Upper lobe of left lung (tissue), 6 donors: ENCODE results near the gene ECHS1. TPM values are rescaled to one million over a fixed set of nuclear protein-coding genes. Genes with fewer than 3 reads are reported as not detected.

ENCODE experiments used
- ATAC-seq, 2 donors: fragments of 200-7000 bp; cut with Tn5 transposase; one replicate each; pipeline ENCODE4 v1.9.1; 2022; ENCODE audit warnings: mild to moderate bottlenecking in 2 of 2, moderate library complexity in 2 of 2; ENCODE audit not compliant: low FRiP score in 2 of 2
- DNase-seq, 2 donors: peaks; one replicate each; pipeline ENCODE4 v3.0.0-alpha.2; 2019 to 2020
- H3K27ac ChIP-seq, 4 donors: fragments of 200-600 bp; sonication (generic); one replicate each; pipeline ENCODE4 v1.5.1; 2016 to 2019
- H3K27me3 ChIP-seq, 4 donors: fragments of 200-600 bp; sonication (generic); one replicate each; pipeline ENCODE4 v1.5.1; 2017 to 2019
- H3K36me3 ChIP-seq, 4 donors: fragments of 200-600 bp; sonication (generic); one replicate each; pipeline ENCODE4 v1.5.1; 2016 to 2019
- H3K4me1 ChIP-seq, 4 donors: fragments of 200-600 bp; sonication (generic); one replicate each; pipeline ENCODE4 v1.5.1; 2018 to 2019
- H3K4me3 ChIP-seq, 4 donors: fragments of 200-600 bp; sonication (generic); one replicate each; pipeline ENCODE4 v1.5.1; 2017 to 2019; ENCODE audit warnings: mild to moderate bottlenecking in 2 of 4, moderate library complexity in 1 of 4
- H3K9me3 ChIP-seq, 4 donors: fragments of 200-600 bp; sonication (generic); one replicate each; pipeline ENCODE4 v1.5.1; 2018 to 2019
- EP300 ChIP-seq, 4 donors: sonication (generic); formaldehyde crosslinking; IDR thresholded peaks; one replicate each; pipeline ENCODE4 v1.5.1; 2017; ENCODE audit warnings: antibody characterized with exemption in 4 of 4, control low read depth in 2 of 4
- POLR2A ChIP-seq, 4 donors: fragments of 450-650 bp; IDR thresholded peaks; one replicate each; pipeline ENCODE4 v1.5.1; 2016 to 2017; ENCODE audit warnings: antibody characterized with exemption in 4 of 4, mild to moderate bottlenecking in 2 of 4
- POLR2AphosphoS5 ChIP-seq, 2 donors: sonication (generic); formaldehyde crosslinking; IDR thresholded peaks; one replicate each; pipeline ENCODE4 v1.5.1; 2017; ENCODE audit warnings: antibody characterized with exemption in 2 of 2
- WGBS, 2 donors: methylation state at CpG; one replicate each; pipeline ENCODE4 v1.1.5; 2017 to 2018; 5-methylcytosine and 5-hydroxymethylcytosine counted together
- total RNA-seq, 6 donors: library from RNA; depleted of rRNA in 4 of 6; stranded (reverse); fragments of >200 nt in 4 of 6; gene quantifications; one replicate each; pipeline versions ENCODE4 v1.1.0 to v1.2.1, GENCODE V29; 2016 to 2021
- TF ChIP-seq, protein P1 (sequence below), 6 experiments: fragments of 450-650 bp in 4 of 6; fragments of 200-600 bp in 2 of 6; sonication (generic) in 2 of 6; IDR thresholded peaks; one replicate each; pipeline ENCODE4 v1.5.1; 2016 to 2019; ENCODE audit warnings: antibody characterized with exemption in 6 of 6
- donor health status: DM: no; HTN: no; CAD: no; lungs with moderate emphysema.
- donor health status: DM: no; HTN: yes; CAD: no; lungs with severe emphysema.

Gene ECHS1
- total RNA-seq, 6 donors from 2014 or later, result 32.5 to 69.6 (median 53.2) TPM

DNA sequence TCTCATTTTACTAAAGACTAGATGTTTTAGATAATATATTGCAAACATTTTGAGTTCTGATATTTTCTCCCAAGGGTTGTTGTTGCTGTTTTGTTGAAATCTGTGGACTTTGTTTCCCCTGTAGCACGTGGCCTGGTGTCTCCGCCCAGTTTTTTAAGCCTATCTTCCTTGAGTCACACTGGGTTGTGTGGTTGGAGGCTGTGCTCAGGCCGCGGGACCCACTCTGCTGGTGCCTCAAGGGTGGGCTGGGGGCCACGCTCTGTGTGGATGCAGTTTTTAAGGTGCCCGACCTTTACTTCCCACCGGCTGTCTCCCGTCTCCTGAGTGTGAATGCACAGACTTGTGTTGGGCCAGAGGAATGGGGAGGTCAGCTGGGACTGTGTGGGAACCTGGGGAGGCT, 30.2 kb downstream of the ECHS1 start:
- Histone ChIP-seq H3K27ac (no peak overlapping the region), H3K4me3 (no peak overlapping the region), H3K4me1 (no peaks in the 10 kb centered on the region), H3K27me3 (peaks cover 0 to 11% (median 2%) of the 10 kb centered on the region in 4 donors), H3K36me3 (no peaks in the 10 kb centered on the region), H3K9me3 (no peaks in the 10 kb centered on the region)
- 69 to 70% methylated on average over 8 of the region's 8 CpGs for WGBS, 2 donors
- DNase-seq, result peak in 1 of 2 donors; percentile 36
- ATAC-seq, result no peak
- TF ChIP-seq POLR2A (IDR thresholded peaks at IDR 0.05), result no peak
- no peak for TF ChIP-seq POLR2AphosphoS5 (IDR thresholded peaks at IDR 0.05)
- TF ChIP-seq, protein P1, sequence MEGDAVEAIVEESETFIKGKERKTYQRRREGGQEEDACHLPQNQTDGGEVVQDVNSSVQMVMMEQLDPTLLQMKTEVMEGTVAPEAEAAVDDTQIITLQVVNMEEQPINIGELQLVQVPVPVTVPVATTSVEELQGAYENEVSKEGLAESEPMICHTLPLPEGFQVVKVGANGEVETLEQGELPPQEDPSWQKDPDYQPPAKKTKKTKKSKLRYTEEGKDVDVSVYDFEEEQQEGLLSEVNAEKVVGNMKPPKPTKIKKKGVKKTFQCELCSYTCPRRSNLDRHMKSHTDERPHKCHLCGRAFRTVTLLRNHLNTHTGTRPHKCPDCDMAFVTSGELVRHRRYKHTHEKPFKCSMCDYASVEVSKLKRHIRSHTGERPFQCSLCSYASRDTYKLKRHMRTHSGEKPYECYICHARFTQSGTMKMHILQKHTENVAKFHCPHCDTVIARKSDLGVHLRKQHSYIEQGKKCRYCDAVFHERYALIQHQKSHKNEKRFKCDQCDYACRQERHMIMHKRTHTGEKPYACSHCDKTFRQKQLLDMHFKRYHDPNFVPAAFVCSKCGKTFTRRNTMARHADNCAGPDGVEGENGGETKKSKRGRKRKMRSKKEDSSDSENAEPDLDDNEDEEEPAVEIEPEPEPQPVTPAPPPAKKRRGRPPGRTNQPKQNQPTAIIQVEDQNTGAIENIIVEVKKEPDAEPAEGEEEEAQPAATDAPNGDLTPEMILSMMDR (IDR thresholded peaks at IDR 0.05), result no peak
- TF ChIP-seq EP300 (IDR thresholded peaks at IDR 0.05), result no peak

DNA sequence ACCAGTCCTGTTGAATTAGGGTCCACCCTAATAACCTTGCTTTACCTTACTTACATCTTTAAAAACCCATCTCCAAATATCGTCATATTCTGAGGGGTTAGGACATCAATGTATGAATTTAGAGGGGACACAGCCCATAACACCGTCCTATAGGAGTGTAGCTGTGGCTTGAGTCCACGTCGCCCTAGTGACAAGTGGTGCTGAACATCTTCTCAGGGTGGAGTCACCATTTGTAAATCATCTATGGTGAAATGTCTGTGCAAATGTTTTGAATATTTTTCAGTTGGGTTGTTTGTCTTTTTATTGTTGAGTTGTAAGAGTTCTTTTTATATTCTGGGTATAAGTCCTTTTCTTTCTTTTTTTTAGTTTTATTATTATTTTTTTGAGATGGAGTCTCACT, 31.2 kb downstream of the ECHS1 start:
- Histone ChIP-seq H3K27me3 (peaks cover 0 to 8% (median 2%) of the 10 kb centered on the region in 4 donors), H3K36me3 (no peaks in the 10 kb centered on the region), H3K27ac (no peak overlapping the region), H3K4me1 (peaks cover 0 to under 1% (median under 1%) of the 10 kb centered on the region in 4 donors), H3K4me3 (no peak overlapping the region), H3K9me3 (no peaks in the 10 kb centered on the region)
- WGBS, 2 donors, result 89 to 92% methylated on average over 4 of the region's 4 CpGs
- no peak for TF ChIP-seq EP300 (IDR thresholded peaks at IDR 0.05)
- TF ChIP-seq, protein P1 (IDR thresholded peaks at IDR 0.05), result no peak
- DNase-seq (no peak), ATAC-seq (no peak)

DNA sequence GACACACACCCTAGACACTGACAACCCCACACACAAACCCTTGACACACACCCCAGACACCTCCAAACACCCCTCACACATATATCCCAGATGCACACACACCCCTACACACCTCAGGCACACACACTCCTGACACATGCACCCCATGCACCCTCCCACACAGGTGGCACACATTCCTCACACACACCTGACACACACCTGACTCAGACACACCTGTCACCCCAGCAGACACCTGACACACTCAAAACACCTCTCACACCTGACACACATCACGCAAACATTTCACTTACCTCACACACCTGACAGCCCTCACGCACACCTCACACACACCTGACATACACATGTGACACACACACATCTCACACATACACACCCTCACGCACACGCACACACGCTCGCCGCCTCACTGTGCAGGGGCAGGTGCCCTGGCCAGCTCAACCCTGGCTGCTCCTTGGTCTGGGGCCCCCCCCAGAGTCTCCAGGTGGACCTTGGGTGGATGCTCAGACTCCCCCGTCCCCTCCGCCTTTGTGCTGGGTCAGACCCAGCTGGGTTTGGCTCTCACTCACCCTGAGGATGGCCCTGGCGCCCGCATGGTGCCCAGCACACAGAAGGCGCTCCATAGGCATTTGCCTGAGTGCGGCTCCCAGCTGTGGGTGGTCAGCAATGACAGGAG, 33.3 kb downstream of the ECHS1 start:
- Histone ChIP-seq H3K27me3 (peaks cover 0 to 28% (median 21%) of the 10 kb centered on the region in 4 donors), H3K4me3 (no peak overlapping the region), H3K36me3 (no peaks in the 10 kb centered on the region), H3K4me1 (peaks cover 20 to 22% (median 21%) of the 10 kb centered on the region in 4 donors), H3K27ac (no peak overlapping the region), H3K9me3 (no peaks in the 10 kb centered on the region)
- ATAC-seq (peak in 1 of 2 donors; percentile 23), DNase-seq (peak in 1 of 2 donors; percentile 52)
- TF ChIP-seq, protein P1 (IDR thresholded peaks at IDR 0.05), result no peak
- no peak for TF ChIP-seq EP300 (IDR thresholded peaks at IDR 0.05)
- TF ChIP-seq POLR2AphosphoS5 (IDR thresholded peaks at IDR 0.05), result no peak
- no peak for TF ChIP-seq POLR2A (IDR thresholded peaks at IDR 0.05)
- WGBS, 2 donors, result 93% methylated on average over 13 of the region's 13 CpGs

DNA sequence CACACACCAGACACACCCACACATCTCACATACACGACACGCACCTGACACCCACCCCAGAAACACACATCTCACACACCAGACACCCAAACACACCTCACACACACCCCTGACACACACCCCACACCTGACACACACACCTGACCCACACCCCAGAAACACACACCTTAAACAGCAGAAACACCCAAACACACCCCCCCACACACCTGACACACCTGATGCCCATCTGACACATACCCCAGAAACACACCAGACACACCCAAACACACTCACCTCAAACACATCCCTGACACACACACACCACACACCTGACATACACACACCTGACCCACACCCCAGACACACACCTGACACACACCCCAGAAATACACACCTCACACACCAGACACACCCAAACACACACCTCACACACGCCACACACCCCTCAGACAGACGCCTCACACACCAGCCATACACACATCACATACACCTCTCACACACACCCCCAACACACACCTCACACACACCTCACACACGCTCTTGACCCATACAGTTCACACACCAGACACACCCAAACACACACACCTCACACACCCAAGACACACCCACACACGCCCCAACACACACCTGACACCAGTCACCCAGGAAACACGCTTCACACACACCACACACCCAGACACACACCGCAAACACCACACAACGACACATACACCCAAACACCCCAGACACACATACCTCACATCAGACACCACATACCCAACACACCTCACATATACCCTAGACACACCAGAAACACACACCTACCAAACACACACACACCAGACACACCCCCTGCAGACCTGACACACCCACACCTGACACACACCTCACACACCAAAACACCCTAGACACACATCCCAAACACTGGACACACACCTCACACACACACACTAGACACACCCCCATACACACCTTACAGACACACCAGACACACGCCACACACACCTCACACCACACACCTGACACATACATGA, 34.8 kb downstream of the ECHS1 start:
- 89 to 93% methylated on average over 10 of the region's 10 CpGs for WGBS, 2 donors
- no peak for TF ChIP-seq POLR2AphosphoS5 (IDR thresholded peaks at IDR 0.05)
- TF ChIP-seq, protein P1 (IDR thresholded peaks at IDR 0.05), result no peak
- no peak for TF ChIP-seq POLR2A (IDR thresholded peaks at IDR 0.05)
- Histone ChIP-seq H3K9me3 (no peaks in the 10 kb centered on the region), H3K27me3 (peaks cover 0 to 32% (median 24%) of the 10 kb centered on the region in 4 donors), H3K27ac (no peak overlapping the region), H3K36me3 (no peaks in the 10 kb centered on the region), H3K4me3 (no peak overlapping the region), H3K4me1 (peaks cover 21 to 25% (median 22%) of the 10 kb centered on the region in 4 donors)
- DNase-seq (no peak), ATAC-seq (no peak)
